Esophagus muscularis mucosa (tissue), 4 donors: ENCODE results near the gene DCHS2. TPM values are rescaled to one million over a fixed set of nuclear protein-coding genes. Genes with fewer than 3 reads are reported as not detected.

ENCODE experiments used
- DNase-seq: peaks from one replicate; pipeline ENCODE4 v3.0.0-alpha.2; 2017; ENCODE audit errors: extremely low spot score
- H3K27ac ChIP-seq, 4 donors: fragments of 200-600 bp; sonication (generic); replicated peaks in 1 of 4; 1 replicate in 3 of 4; 2 replicates in 1 of 4; pipeline ENCODE4 v1.5.1; 2016 to 2019; ENCODE audit warnings: mild to moderate bottlenecking in 1 of 4
- H3K27me3 ChIP-seq, 4 donors: fragments of 200-600 bp; sonication (generic); one replicate each; pipeline versions ENCODE4 v1.5.1 to v1.6.0; 2016 to 2019
- H3K36me3 ChIP-seq, 4 donors: fragments of 200-600 bp; sonication (generic); one replicate each; pipeline ENCODE4 v1.5.1; 2016 to 2019
- H3K4me1 ChIP-seq, 4 donors: fragments of 200-600 bp; sonication (generic); one replicate each; pipeline ENCODE4 v1.5.1; 2016 to 2019
- H3K4me3 ChIP-seq, 4 donors: fragments of 200-600 bp; sonication (generic); 1 replicate in 2 of 4; 2 replicates in 2 of 4; pipeline ENCODE4 v1.5.1; 2016 to 2019; ENCODE audit warnings: mild to moderate bottlenecking in 4 of 4, moderate library complexity in 1 of 4
- H3K9me3 ChIP-seq, 4 donors: fragments of 200-600 bp; sonication (generic); 1 replicate in 3 of 4; 2 replicates in 1 of 4; pipeline ENCODE4 v1.5.1; 2016 to 2019
- CTCF ChIP-seq, 3 experiments: fragments of 200-600 bp in 2 of 3; fragments of 450-650 bp in 1 of 3; sonication (generic) in 2 of 3; IDR thresholded peaks; one replicate each; pipeline ENCODE4 v1.5.1; 2017 to 2019; ENCODE audit warnings: antibody characterized with exemption in 3 of 3, mild to moderate bottlenecking in 2 of 3, moderate library complexity in 1 of 3
- EP300 ChIP-seq: sonication (generic); formaldehyde crosslinking; IDR thresholded peaks from one replicate; pipeline ENCODE4 v1.6.1; 2017; ENCODE audit warnings: antibody characterized with exemption
- POLR2A ChIP-seq: fragments of 450-650 bp; IDR thresholded peaks from one replicate; pipeline ENCODE4 v1.6.1; 2017; ENCODE audit warnings: antibody characterized with exemption, moderate library complexity, mild to moderate bottlenecking, low read depth
- POLR2AphosphoS5 ChIP-seq, 2 donors: sonication (generic); formaldehyde crosslinking; IDR thresholded peaks; one replicate each; pipeline ENCODE4 v1.6.1; 2017; ENCODE audit warnings: antibody characterized with exemption in 2 of 2
- WGBS: methylation state at CpG from one replicate; pipeline ENCODE4 v1.1.5; 2018; 5-methylcytosine and 5-hydroxymethylcytosine counted together
- intact Hi-C: fragments of 100-400 bp; cut with DNase I; formaldehyde crosslinking; loops from one replicate; pipeline ENCODE4 v1.15.1; 2023
- total RNA-seq, 4 donors: library from RNA; depleted of rRNA; stranded (reverse); fragments of >200 nt; gene quantifications; one replicate each; pipeline versions ENCODE4 v1.1.0 to v1.2.1, GENCODE V29; 2016

DCHS2 gene
- total RNA-seq, 4 donors from 2014 or later: 2.7 to 5.8 (median 3.2) TPM

GRCh38 chr4:154313004-154313585, 178.5 kb downstream of the DCHS2 start:
- Histone ChIP-seq H3K27ac (no peak overlapping the region), H3K27me3 (no peaks in the 10 kb centered on the region), H3K4me1 (no peaks in the 10 kb centered on the region), H3K4me3 (no peak overlapping the region), H3K9me3 (no peaks in the 10 kb centered on the region), H3K36me3 (no peaks in the 10 kb centered on the region)
- intact Hi-C loops: loop anchor here (5.0 kb wide), 1 partner anchor 521 kb away; no protein-coding TSS in a partner anchor
- WGBS: 84% methylated on average over 5 of the region's 5 CpGs
- no peak for DNase-seq
- TF ChIP-seq POLR2A: no peak
- no peak for TF ChIP-seq POLR2AphosphoS5 (IDR thresholded peaks at IDR 0.05)
- TF ChIP-seq CTCF (IDR thresholded peaks at IDR 0.05): no peak
- TF ChIP-seq EP300: no peak

- intact Hi-C loops: loop anchor here (5.0 kb wide), 1 partner anchor 520 kb away; no protein-coding TSS in a partner anchor
- no peak overlapping the region for H3K4me3 ChIP-seq
- peaks cover 0 to 3% (median 0%) of the 10 kb centered on the region in 4 donors for H3K27me3 ChIP-seq
- WGBS: 90% methylated on average over 7 of the region's 7 CpGs
- H3K4me1 ChIP-seq: no peaks in the 10 kb centered on the region
- no peak overlapping the region for H3K27ac ChIP-seq
- DNase-seq: no peak
- no peak for TF ChIP-seq CTCF (IDR thresholded peaks at IDR 0.05)
- no peak for TF ChIP-seq EP300
- no peak for TF ChIP-seq POLR2A
- TF ChIP-seq POLR2AphosphoS5 (IDR thresholded peaks at IDR 0.05): no peak
- no peaks in the 10 kb centered on the region for H3K9me3 ChIP-seq
- no peaks in the 10 kb centered on the region for H3K36me3 ChIP-seq
Observed at GRCh38 chr4:154312246-154312645, 179.4 kb downstream of the DCHS2 start.

DNA sequence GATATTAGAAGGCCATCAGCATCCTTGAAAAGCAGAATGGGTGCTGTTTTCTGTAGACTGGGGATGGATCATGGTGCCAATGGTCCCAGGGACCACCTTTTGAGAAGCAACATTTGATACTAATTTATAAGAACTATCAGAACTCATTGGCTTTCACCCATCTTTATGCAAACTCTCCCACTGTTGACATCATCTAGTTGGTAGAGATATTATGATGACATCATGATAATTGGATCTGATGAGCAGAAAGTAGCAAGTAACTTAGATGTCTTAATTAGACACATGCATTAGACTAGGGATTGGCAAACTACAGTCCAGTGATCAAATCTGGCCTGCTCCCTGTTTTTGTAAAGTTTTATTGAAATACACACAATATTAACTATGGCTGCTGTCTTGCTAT, 181.0 kb downstream of the DCHS2 start:
- no peak overlapping the region for H3K4me3 ChIP-seq
- H3K9me3 ChIP-seq: no peaks in the 10 kb centered on the region
- no peaks in the 10 kb centered on the region for H3K4me1 ChIP-seq
- no peak for DNase-seq
- no peak overlapping the region for H3K27ac ChIP-seq
- peaks cover 0 to 3% (median 0%) of the 10 kb centered on the region in 4 donors for H3K27me3 ChIP-seq
- no peaks in the 10 kb centered on the region for H3K36me3 ChIP-seq
- TF ChIP-seq CTCF (IDR thresholded peaks at IDR 0.05): no peak
- TF ChIP-seq EP300: no peak
- TF ChIP-seq POLR2AphosphoS5 (IDR thresholded peaks at IDR 0.05): no peak
- no peak for TF ChIP-seq POLR2A
- intact Hi-C loops: loop anchor here (5.0 kb wide), 1 partner anchor 518 kb away; no protein-coding TSS in a partner anchor

- no peaks in the 10 kb centered on the region for H3K36me3 ChIP-seq
- intact Hi-C loops: no loop called here
- no peak overlapping the region for H3K4me3 ChIP-seq
- TF ChIP-seq POLR2AphosphoS5 (IDR thresholded peaks at IDR 0.05) (no peak), POLR2A (no peak), CTCF (IDR thresholded peaks at IDR 0.05) (no peak), EP300 (no peak)
- DNase-seq: no peak
- no peaks in the 10 kb centered on the region for H3K9me3 ChIP-seq
- no peaks in the 10 kb centered on the region for H3K4me1 ChIP-seq
- peaks cover 0 to 3% (median 0%) of the 10 kb centered on the region in 4 donors for H3K27me3 ChIP-seq
- 83% methylated on average over 1 of the region's 1 CpG for WGBS
- H3K27ac ChIP-seq: no peak overlapping the region
Observed at GRCh38 chr4:154308207-154308606, 183.4 kb downstream of the DCHS2 start.

DNA sequence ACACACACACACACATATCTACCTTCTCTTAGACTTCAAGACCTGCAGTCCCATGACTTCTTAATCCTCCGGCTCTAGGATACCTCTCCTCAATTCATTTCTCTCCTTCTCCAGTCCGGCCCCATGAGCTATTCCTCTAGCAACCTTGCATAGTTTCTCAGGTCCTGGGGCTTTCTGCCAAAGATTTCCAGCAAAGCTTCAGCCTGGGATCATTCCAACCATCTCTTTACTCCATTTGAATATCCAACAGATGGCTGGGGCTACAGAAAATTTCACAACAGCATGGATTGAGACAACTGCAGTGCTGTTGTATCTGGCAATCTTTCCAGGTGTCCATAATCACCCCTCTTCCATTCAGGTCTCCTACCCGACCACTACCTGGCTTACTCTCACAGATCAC, 184.1 kb downstream of the DCHS2 start:
- intact Hi-C loops: no loop called here
- TF ChIP-seq POLR2A: no peak
- TF ChIP-seq EP300: no peak
- TF ChIP-seq CTCF (IDR thresholded peaks at IDR 0.05): no peak
- TF ChIP-seq POLR2AphosphoS5 (IDR thresholded peaks at IDR 0.05): no peak
- H3K27me3 ChIP-seq: peaks cover 0 to 3% (median 0%) of the 10 kb centered on the region in 4 donors

More for the DNA sequence above, 184.1 kb downstream of the DCHS2 start:
- no peaks in the 10 kb centered on the region for H3K9me3 ChIP-seq
- no peak for DNase-seq
- H3K36me3 ChIP-seq: no peaks in the 10 kb centered on the region
- H3K4me3 ChIP-seq: no peak overlapping the region
- 77% methylated on average over 3 of the region's 3 CpGs for WGBS
- no peak overlapping the region for H3K27ac ChIP-seq
- no peaks in the 10 kb centered on the region for H3K4me1 ChIP-seq
